KOPT-K1 (cell line): ENCODE measurements around the gene TCP1.
"Not testable (repeated sequence)": the region's sequence is repeated elsewhere in the genome, so short reads cannot be mapped to it uniquely, and the experiment has no call there.

Source experiments
- H3K27ac ChIP-seq: fragments of 200-600 bp; sonication (generic); 2 replicates; pipeline ENCODE4 v1.5.1; 2016; ENCODE audit warnings: antibody characterized with exemption, mild to moderate bottlenecking, low read depth, low read length; ENCODE audit not compliant: poor library complexity, severe bottlenecking
- H3K36me3 ChIP-seq: fragments of 200-600 bp; sonication (generic); 2 replicates; pipeline ENCODE4 v1.5.1; 2017; ENCODE audit warnings: antibody characterized with exemption, mild to moderate bottlenecking, low read length, moderate library complexity; ENCODE audit not compliant: insufficient read depth
- H3K9me3 ChIP-seq: fragments of 200-600 bp; sonication (generic); 2 replicates; pipeline ENCODE4 v1.5.1; 2017; ENCODE audit warnings: antibody characterized with exemption, low read length, mild to moderate bottlenecking; ENCODE audit not compliant: insufficient read depth, poor library complexity, severe bottlenecking

The TCP1 gene

GRCh38 chr6:159801935-159802334 lies 12.5 kb upstream of the TCP1 start:
- Histone ChIP-seq H3K9me3 (no peaks in the 10 kb centered on the region), H3K36me3 (peaks cover 38% of the 10 kb centered on the region)

GRCh38 chr6:159800141-159800865 lies 10.9 kb upstream of the TCP1 start, which contains the start of gene PNLDC1:
Gene PNLDC1, plus strand, starts transcription at chr6:159800276. Its CDS starts 32 bp downstream, at chr6:159800308.
- peaks cover 55% of the 10 kb centered on the region for H3K36me3 ChIP-seq
- no peaks in the 10 kb centered on the region for H3K9me3 ChIP-seq
- no peak within 1 kb of the TSS for H3K27ac ChIP-seq

More at GRCh38 chr6:159801935-159802334, 12.5 kb upstream of the TCP1 start:
- H3K27ac ChIP-seq, result no peak overlapping the region

- peaks cover 82% of the 10 kb centered on the region for H3K36me3 ChIP-seq
- H3K9me3 ChIP-seq, result no peaks in the 10 kb centered on the region
- no peak overlapping the region for H3K27ac ChIP-seq
Measured at GRCh38 chr6:159797554-159797953, 8.2 kb upstream of the TCP1 start.

DNA sequence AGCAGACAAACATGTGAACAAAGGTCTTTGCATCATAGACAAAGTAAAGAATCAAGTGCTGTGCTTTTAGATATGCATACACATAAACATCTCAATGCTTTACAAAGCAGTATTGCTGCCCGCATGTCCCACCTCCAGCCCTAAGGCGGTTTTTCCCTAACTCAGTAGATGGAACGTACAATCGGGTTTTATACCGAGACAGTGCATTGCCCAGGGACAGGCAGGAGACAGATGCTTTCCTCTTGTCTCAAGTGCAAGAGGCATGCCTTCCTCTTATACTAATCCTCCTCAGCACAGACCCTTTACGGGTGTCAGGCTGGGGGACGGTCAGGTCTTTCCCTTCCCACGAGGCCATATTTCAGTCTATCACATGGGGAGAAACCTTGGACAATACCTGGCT lies 5.6 kb upstream of the TCP1 start:
- not testable (repeated sequence) for H3K9me3 ChIP-seq, H3K27ac ChIP-seq
- H3K36me3 ChIP-seq, result peaks cover 84% of the 10 kb centered on the region

DNA sequence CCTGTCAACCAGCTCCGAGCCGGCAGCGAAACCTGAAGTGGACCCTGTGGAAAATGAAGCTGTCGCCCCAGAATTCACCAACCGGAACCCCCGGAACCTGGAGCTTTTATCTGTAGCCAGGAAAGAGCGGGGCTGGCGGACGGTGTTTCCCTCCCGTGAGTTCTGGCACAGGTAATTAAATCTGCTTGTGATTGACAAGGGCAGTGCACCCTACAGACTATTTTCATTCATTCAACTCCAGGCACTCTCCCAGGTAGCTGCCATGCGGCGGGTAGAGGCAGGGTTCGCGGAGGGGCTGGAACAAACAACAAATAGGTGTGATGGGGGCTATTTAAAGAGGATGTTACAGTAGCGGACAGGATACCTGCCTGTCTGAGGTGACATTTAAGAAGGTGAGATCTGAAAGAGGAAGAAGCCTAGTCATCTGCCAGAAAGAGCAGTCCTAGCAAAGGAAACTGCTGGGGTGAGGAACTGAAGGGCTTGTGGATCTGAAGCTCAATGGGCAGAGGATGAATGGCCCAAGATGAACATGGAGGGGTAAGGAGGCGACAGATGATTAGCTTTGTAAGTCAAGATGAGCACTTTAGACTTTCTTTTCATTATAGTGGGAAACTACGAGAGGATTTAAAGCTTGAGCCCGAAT lies 1.7 kb upstream of the TCP1 start:
- Histone ChIP-seq H3K27ac (peak overlapping the region; percentile 92), H3K9me3 (no peaks in the 10 kb centered on the region), H3K36me3 (peaks cover 69% of the 10 kb centered on the region)

DNA sequence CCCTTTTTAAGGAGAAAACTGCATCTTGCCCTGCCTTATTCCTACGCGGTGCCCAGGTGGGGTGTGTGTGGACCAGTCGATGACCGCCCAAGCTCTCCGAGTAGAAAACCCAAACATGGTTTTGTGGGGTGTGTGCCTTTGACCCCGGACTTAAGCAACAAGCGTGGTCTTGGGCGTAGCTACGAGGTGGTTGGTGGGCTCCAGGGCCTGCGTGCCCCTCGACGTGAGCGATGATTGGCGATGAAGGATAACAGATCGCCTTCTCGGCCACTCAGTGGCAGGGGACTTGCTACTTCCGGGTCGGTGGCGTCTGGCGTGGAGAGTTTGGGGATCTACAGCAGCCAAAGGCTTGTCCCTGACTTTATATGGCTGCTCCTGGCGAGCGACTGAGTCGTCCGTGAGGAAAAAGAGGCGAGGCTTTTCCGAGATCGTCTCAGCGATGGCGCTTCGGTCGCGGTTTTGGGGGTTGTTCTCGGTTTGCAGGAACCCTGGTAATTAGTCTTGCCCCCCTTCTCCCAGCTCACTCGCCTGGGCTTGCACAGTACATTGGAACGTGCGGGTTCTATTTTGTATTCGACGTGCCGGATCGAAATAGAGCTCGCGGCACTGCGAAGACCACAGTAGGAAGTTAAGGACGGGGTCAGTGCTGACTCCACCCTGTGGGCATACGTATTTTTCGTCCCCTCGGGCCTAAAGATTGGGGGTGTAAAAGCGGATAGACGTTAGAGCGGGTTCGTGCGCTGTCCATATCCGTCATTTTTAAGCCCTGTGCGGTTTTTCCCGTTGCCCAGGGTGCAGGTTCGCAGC lies 950 bp upstream of the TCP1 start, which contains the start of gene MRPL18:
MRPL18 (plus strand) TSS at position 319 of the 807 bp plus-strand sequence; CDS start at position 440, 121 bp downstream.
- H3K36me3 ChIP-seq, result peaks cover 69% of the 10 kb centered on the region
- peak within 1 kb of the TSS; percentile 92 for H3K27ac ChIP-seq

DNA sequence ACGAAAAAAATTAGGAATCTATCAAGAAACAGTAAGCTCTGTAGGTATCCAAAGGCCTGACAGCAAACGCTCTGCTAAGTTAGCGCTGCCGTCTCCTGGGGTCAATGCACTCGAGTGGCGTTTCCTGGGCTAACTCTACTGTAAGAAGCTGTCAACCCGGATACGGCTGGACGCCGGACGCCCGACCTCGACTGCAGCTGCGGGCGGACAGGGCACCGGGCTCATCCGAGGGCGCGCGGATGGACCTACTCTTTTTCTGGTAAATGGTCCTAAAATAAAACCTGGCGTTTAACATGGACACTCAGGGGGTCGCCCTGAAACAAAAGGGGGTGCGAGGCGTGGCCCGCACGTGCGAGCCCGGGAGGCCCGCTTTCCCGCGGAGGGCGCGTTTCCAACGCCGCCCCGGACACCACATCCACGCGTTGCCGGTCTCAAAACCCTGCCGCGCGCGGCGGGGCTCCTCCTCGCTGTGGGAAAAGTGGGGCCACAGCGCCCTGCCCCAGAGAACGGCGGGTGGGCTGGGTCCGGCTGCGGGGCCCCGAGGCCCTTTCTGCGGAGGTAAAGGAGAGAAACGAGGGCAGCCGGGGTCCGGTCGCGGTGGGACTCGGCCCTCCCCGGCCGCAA lies 537 bp downstream of the TCP1 start:
- no peaks in the 10 kb centered on the region for H3K9me3 ChIP-seq
- H3K27ac ChIP-seq, result peak overlapping the region; percentile 92
- H3K36me3 ChIP-seq, result peaks cover 70% of the 10 kb centered on the region

More for the DNA sequence above, 950 bp upstream of the TCP1 start, which contains the start of gene MRPL18:
- H3K9me3 ChIP-seq, result no peaks in the 10 kb centered on the region

GRCh38 chr6:159788276-159788675 lies 1.1 kb downstream of the TCP1 start:
- Histone ChIP-seq H3K9me3 (no peaks in the 10 kb centered on the region), H3K36me3 (peaks cover 70% of the 10 kb centered on the region), H3K27ac (peak overlapping the region; percentile 92)

DNA sequence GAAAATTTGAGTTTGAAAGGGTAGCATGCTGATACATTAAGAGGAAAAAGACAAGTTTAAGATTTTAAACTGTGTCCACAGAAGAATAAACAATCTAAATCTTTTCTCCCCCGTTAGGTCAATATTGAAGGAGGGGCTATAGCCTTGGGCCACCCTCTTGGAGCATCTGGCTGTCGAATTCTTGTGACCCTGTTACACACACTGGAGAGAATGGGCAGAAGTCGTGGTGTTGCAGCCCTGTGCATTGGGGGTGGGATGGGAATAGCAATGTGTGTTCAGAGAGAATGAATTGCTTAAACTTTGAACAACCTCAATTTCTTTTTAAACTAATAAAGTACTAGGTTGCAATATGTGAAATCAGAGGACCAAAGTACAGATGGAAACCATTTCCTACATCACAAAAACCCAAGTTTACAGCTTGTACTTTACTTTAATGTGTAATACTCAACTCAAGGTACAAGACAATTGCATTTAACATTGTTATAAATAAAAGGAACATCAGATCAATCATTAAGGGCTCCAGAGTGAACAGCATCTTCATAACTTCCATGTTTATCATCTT lies 10.8 kb downstream of the TCP1 start:
- no peaks in the 10 kb centered on the region for H3K9me3 ChIP-seq
- H3K27ac ChIP-seq, result no peak overlapping the region
- H3K36me3 ChIP-seq, result peaks cover 100% of the 10 kb centered on the region

DNA sequence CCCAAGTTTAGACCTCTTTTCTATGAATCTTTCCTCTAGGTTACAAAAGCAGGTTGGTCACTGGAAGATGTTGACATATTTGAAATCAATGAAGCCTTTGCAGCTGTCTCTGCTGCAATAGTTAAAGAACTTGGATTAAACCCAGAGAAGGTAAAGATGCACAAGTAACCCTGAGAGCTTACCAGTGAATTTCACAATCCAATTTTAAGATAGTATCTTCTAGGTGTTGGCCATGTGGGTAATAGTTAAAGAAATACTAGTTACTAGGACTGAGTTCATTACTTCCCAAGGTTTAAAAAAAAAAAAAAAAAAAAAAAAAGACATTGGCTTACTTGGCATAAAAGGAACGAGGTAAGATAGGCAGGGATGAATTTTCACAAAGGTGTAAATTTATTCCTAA lies 11.3 kb downstream of the TCP1 start:
- Histone ChIP-seq H3K9me3 (no peaks in the 10 kb centered on the region), H3K36me3 (peaks cover 100% of the 10 kb centered on the region), H3K27ac (no peak overlapping the region)

DNA sequence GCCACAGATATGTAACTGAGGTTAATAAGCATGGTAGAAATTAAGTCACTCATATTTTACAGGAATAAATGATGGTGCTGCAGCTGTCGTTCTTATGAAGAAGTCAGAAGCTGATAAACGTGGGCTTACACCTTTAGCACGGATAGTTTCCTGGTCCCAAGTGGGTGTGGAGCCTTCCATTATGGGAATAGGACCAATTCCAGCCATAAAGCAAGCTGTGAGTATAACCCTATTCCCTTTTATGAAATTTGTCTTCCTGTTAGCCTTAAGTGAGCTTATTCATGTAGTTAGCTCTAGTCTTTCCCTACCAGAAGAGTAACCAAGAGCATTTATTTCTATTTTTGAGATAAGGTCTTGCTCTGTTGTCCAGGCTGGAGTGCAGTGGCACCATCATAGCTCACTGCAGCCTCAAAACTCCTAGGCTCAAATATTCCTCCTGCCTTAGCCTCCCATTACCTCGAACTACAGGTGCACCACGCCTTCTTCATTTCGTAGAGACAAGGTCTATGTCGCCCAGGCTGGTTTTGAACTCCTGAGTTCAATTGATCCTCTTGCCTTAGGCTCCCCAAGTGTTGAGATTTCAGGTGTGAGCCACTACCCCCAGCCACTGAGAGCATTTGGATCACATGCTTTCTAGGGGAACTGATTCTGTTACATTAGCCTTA lies 12.0 kb downstream of the TCP1 start:
- H3K9me3 ChIP-seq, result no peaks in the 10 kb centered on the region
- no peak overlapping the region for H3K27ac ChIP-seq
- H3K36me3 ChIP-seq, result peaks cover 100% of the 10 kb centered on the region

- peaks cover 100% of the 10 kb centered on the region for H3K36me3 ChIP-seq
- H3K9me3 ChIP-seq, result peaks cover 7% of the 10 kb centered on the region
- H3K27ac ChIP-seq, result no peak overlapping the region
Measured at GRCh38 chr6:159772196-159772595, 17.2 kb downstream of the TCP1 start.

GRCh38 chr6:159769470-159769869 lies 19.9 kb downstream of the TCP1 start:
- Histone ChIP-seq H3K9me3 (peaks cover 7% of the 10 kb centered on the region), H3K27ac (no peak overlapping the region), H3K36me3 (peaks cover 100% of the 10 kb centered on the region)

DNA sequence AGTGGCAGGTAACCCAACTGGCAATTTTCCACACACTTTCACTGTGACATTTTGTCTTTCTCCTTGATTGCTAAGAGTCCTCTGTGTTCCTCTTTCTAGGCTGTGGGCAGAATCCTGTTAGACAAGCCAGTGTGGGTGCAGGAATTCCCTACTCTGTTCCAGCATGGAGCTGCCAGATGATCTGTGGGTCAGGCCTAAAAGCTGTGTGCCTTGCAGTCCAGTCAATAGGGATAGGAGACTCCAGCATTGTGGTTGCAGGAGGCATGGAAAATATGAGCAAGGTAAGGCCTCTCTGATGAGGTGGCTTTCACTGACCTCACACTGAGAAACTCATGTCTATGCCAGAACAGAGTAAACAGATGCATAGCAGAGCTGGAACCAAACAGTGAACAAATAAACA lies 22.5 kb downstream of the TCP1 start:
- H3K36me3 ChIP-seq, result peaks cover 89% of the 10 kb centered on the region
- H3K27ac ChIP-seq, result no peak overlapping the region
- H3K9me3 ChIP-seq, result peaks cover 7% of the 10 kb centered on the region
